CD4-positive, alpha-beta T cell (primary cell): ENCODE data around the gene GRK3. TPM values are rescaled to one million over a fixed set of nuclear protein-coding genes. Genes with fewer than 3 reads are reported as not detected.

Experiments
- ATAC-seq: fragments of 200-7000 bp; cut with Tn5 transposase; one replicate; pipeline ENCODE4 v1.10.0; 2022; ENCODE audit warnings: mild to moderate bottlenecking; ENCODE audit not compliant: poor library complexity
- CTCF ChIA-PET: fragments of 350-600 bp; sonication (Branson Sonifier 250); formaldehyde crosslinking; loops from one replicate; lab custom pipeline; 2021; ENCODE audit warnings: antibody characterized with exemption, inconsistent platforms; lab: Charles Lee
- POLR2A ChIA-PET: fragments of 350-600 bp; sonication (Branson Sonifier 250); formaldehyde crosslinking; loops from one replicate; lab custom pipeline; 2021; ENCODE audit warnings: antibody characterized with exemption, inconsistent platforms; lab: Charles Lee
- DNase-seq, 14 experiments: peaks; one replicate each; pipeline ENCODE4 v3.0.0-alpha.2; 2013 to 2020; ENCODE audit warnings: mixed read lengths in 2 of 14
- H3K27ac ChIP-seq, 2 donors: one replicate each; pipeline versions ENCODE4 v1.5.1 to v1.7.0; 2013; ENCODE audit warnings: low read length in 2 of 2, low read depth in 1 of 2, mild to moderate bottlenecking in 1 of 2
- H3K27me3 ChIP-seq, 2 experiments: 1 replicate in 1 of 2; 2 replicates in 1 of 2; pipeline versions ENCODE4 v1.6.1 to v1.7.0; 2013; ENCODE audit warnings: low read length in 2 of 2, control low read depth in 1 of 2, mild to moderate bottlenecking in 1 of 2, moderate library complexity in 1 of 2; ENCODE audit not compliant: insufficient read depth in 2 of 2, control insufficient read depth in 1 of 2
- H3K36me3 ChIP-seq: one replicate; pipeline ENCODE4 v1.6.1; 2013; ENCODE audit warnings: low read length, control low read depth; ENCODE audit not compliant: insufficient read depth
- H3K4me1 ChIP-seq: one replicate; pipeline ENCODE4 v1.6.1; 2013; ENCODE audit warnings: low read length, control low read depth; ENCODE audit not compliant: insufficient read depth
- H3K4me3 ChIP-seq: one replicate; pipeline ENCODE4 v1.5.1; 2013; ENCODE audit warnings: mild to moderate bottlenecking, low read length, moderate library complexity
- H3K9me3 ChIP-seq, 2 experiments: 1 replicate in 1 of 2; 2 replicates in 1 of 2; pipeline versions ENCODE4 v1.6.1 to v1.7.0; 2013; ENCODE audit warnings: low read length in 2 of 2, mild to moderate bottlenecking in 2 of 2, control low read depth in 1 of 2, moderate library complexity in 1 of 2; ENCODE audit not compliant: control insufficient read depth in 1 of 2, insufficient read depth in 1 of 2
- H3K27ac Mint-ChIP-seq: one replicate; pipeline ENCODE4 v1.8.0; 2020; ENCODE audit warnings: mixed read lengths
- H3K27me3 Mint-ChIP-seq: one replicate; pipeline ENCODE4 v1.8.0; 2021; ENCODE audit warnings: mixed read lengths
- H3K36me3 Mint-ChIP-seq: one replicate; pipeline ENCODE4 v1.8.0; 2021; ENCODE audit warnings: low read depth, mixed read lengths
- H3K4me1 Mint-ChIP-seq: one replicate; pipeline ENCODE4 v1.8.0; 2021; ENCODE audit warnings: low read depth, mixed read lengths
- H3K4me3 Mint-ChIP-seq: one replicate; pipeline ENCODE4 v1.8.0; 2020; ENCODE audit warnings: mild to moderate bottlenecking, mixed read lengths
- H3K9me3 Mint-ChIP-seq: one replicate; pipeline ENCODE4 v1.8.0; 2020; ENCODE audit warnings: mixed read lengths
- CTCF ChIP-seq: fragments of 200-600 bp; IDR thresholded peaks from one replicate; pipeline ENCODE4 v1.8.0; 2022; ENCODE audit warnings: antibody characterized with exemption, mild to moderate bottlenecking
- intact Hi-C, 2 experiments: fragments of 100-400 bp; cut with DNase I in 1 of 2; cut with micrococcal nuclease in 1 of 2; formaldehyde crosslinking; loops; one replicate each; pipeline versions ENCODE4 v1.15.1 to v1.9.0; 2023 to 2025; cut with DNase I, micrococcal nuclease
- total RNA-seq, 174 experiments: library from RNA in 2 of 174; stranded (reverse) in 2 of 174; gene quantifications; one replicate each; pipeline ENCODE4 v1.2.3 and lab custom pipeline; 2021 to 2026

Gene GRK3
- total RNA-seq, 2 experiments from 2014 or later: 1.7 to 2.0 TPM

GRCh38 chr22:25553131-25553530, 11.3 kb upstream of the GRK3 start:
- Histone ChIP-seq H3K4me1 (no peaks in the 10 kb centered on the region), H3K9me3 (peaks cover 0 to 11% of the 10 kb centered on the region in 2 experiments), H3K36me3 (no peaks in the 10 kb centered on the region), H3K4me3 (no peak overlapping the region), H3K27me3 (no peaks in the 10 kb centered on the region), H3K27ac (no peak overlapping the region)
- POLR2A ChIA-PET: no interaction called here
- H3K27me3 Mint-ChIP-seq: no peaks in the 10 kb centered on the region
- no peaks in the 10 kb centered on the region for H3K9me3 Mint-ChIP-seq
- no peaks in the 10 kb centered on the region for H3K36me3 Mint-ChIP-seq
- H3K4me1 Mint-ChIP-seq: no peaks in the 10 kb centered on the region
- no peak overlapping the region for H3K27ac Mint-ChIP-seq
- no peak overlapping the region for H3K4me3 Mint-ChIP-seq
- DNase-seq (no peak), ATAC-seq (no peak)
- intact Hi-C loops: no loop called here
- TF ChIP-seq CTCF: no peak
- CTCF ChIA-PET: no interaction called here

- no peaks in the 10 kb centered on the region for H3K36me3 ChIP-seq
- H3K27ac Mint-ChIP-seq: no peak overlapping the region
- no peaks in the 10 kb centered on the region for H3K4me1 ChIP-seq
- TF ChIP-seq CTCF: no peak
- DNase-seq (no peak), ATAC-seq (no peak)
- no peak overlapping the region for H3K4me3 Mint-ChIP-seq
- no peaks in the 10 kb centered on the region for H3K9me3 Mint-ChIP-seq
- intact Hi-C loops: no loop called here
- no peaks in the 10 kb centered on the region for H3K4me1 Mint-ChIP-seq
- H3K27me3 Mint-ChIP-seq: no peaks in the 10 kb centered on the region
- H3K9me3 ChIP-seq: peaks cover 0 to 11% of the 10 kb centered on the region in 2 experiments
- H3K36me3 Mint-ChIP-seq: no peaks in the 10 kb centered on the region
- CTCF ChIA-PET: no interaction called here
- H3K4me3 ChIP-seq: no peak overlapping the region
- no peak overlapping the region for H3K27ac ChIP-seq
- POLR2A ChIA-PET: interaction anchor here (0.6 kb wide), 1 partner anchor 242 kb away, joined by 6 read pairs; no protein-coding TSS in a partner anchor
- H3K27me3 ChIP-seq: no peaks in the 10 kb centered on the region
Observed at GRCh38 chr22:25554238-25554671, 10.2 kb upstream of the GRK3 start.

GRCh38 chr22:25554689-25555088, 9.8 kb upstream of the GRK3 start:
- Histone ChIP-seq H3K4me3 (no peak overlapping the region), H3K27ac (no peak overlapping the region), H3K9me3 (peaks cover 0 to 11% of the 10 kb centered on the region in 2 experiments), H3K27me3 (no peaks in the 10 kb centered on the region), H3K36me3 (no peaks in the 10 kb centered on the region), H3K4me1 (no peaks in the 10 kb centered on the region)
- intact Hi-C loops: no loop called here
- DNase-seq (no peak), ATAC-seq (no peak)
- POLR2A ChIA-PET: no interaction called here
- no peaks in the 10 kb centered on the region for H3K4me1 Mint-ChIP-seq
- H3K27ac Mint-ChIP-seq: no peak overlapping the region
- H3K36me3 Mint-ChIP-seq: no peaks in the 10 kb centered on the region
- H3K4me3 Mint-ChIP-seq: no peak overlapping the region
- H3K27me3 Mint-ChIP-seq: no peaks in the 10 kb centered on the region
- no peak for TF ChIP-seq CTCF
- no peaks in the 10 kb centered on the region for H3K9me3 Mint-ChIP-seq
- CTCF ChIA-PET: no interaction called here
